OCI-LY1 (cell line): ENCODE results near the gene PDCD1.

ENCODE experiments used
- H2AFZ ChIP-seq: fragments of 200-600 bp; sonication (generic), shearing (Covaris generic); 2 replicates; pipeline ENCODE4 v1.6.0; 2014; ENCODE audit warnings: antibody characterized with exemption, mild to moderate bottlenecking, low read length
- H3F3A ChIP-seq: fragments of 200-600 bp; sonication (generic), shearing (Covaris generic); 2 replicates; pipeline ENCODE4 v1.6.0; 2014; ENCODE audit warnings: mild to moderate bottlenecking, antibody characterized with exemption, low read length, moderate library complexity; ENCODE audit not compliant: insufficient read depth
- H3K27ac ChIP-seq: fragments of 200-600 bp; sonication (generic); 2 replicates; pipeline ENCODE4 v1.5.1; 2014; ENCODE audit warnings: low read length, mixed run types, mild to moderate bottlenecking, low read depth; ENCODE audit not compliant: poor library complexity, severe bottlenecking
- H3K27me3 ChIP-seq: fragments of 200-600 bp; sonication (generic); 2 replicates; pipeline ENCODE4 v1.6.0; 2014; ENCODE audit warnings: antibody characterized with exemption, mild to moderate bottlenecking, low read length, moderate library complexity; ENCODE audit not compliant: insufficient read depth
- H3K36me3 ChIP-seq: fragments of 200-600 bp; sonication (generic); 2 replicates; pipeline ENCODE4 v1.6.1; 2014; ENCODE audit warnings: mild to moderate bottlenecking, antibody characterized with exemption, low read length, moderate library complexity, mixed read lengths; ENCODE audit not compliant: insufficient read depth
- H3K4me1 ChIP-seq: fragments of 200-600 bp; sonication (generic); 2 replicates; pipeline ENCODE4 v1.5.1; 2014; ENCODE audit warnings: mild to moderate bottlenecking, low read length, moderate library complexity; ENCODE audit not compliant: insufficient read depth, severe bottlenecking
- H3K4me2 ChIP-seq: fragments of 200-600 bp; sonication (generic), shearing (Covaris generic); 2 replicates; pipeline ENCODE4 v1.6.1; 2014; ENCODE audit warnings: low read length
- H3K4me3 ChIP-seq: fragments of 200-600 bp; sonication (generic); 2 replicates; pipeline ENCODE4 v1.5.1; 2014; ENCODE audit warnings: low read length, low read depth, mild to moderate bottlenecking, mixed read lengths; ENCODE audit not compliant: poor library complexity, severe bottlenecking
- H3K79me2 ChIP-seq: fragments of 200-600 bp; shearing (Covaris generic); 2 replicates; pipeline ENCODE4 v1.6.1; 2016; ENCODE audit warnings: mixed run types, low read length, mixed read lengths; ENCODE audit not compliant: insufficient read depth
- H3K9ac ChIP-seq: fragments of 200-600 bp; sonication (generic), shearing (Covaris generic); 2 replicates; pipeline ENCODE4 v1.6.1; 2014; ENCODE audit warnings: mild to moderate bottlenecking, low read length, mixed read lengths
- H3K9me2 ChIP-seq: fragments of 200-600 bp; sonication (generic), shearing (Covaris generic); 2 replicates; pipeline ENCODE4 v1.6.1; 2014; ENCODE audit warnings: low read depth, mild to moderate bottlenecking, low read length, mixed read lengths
- H3K9me3 ChIP-seq: fragments of 200-600 bp; shearing (Covaris generic); 2 replicates; pipeline ENCODE4 v1.6.1; 2014; ENCODE audit warnings: low read length, mixed read lengths
- H4K20me1 ChIP-seq: fragments of 200-600 bp; sonication (generic), shearing (Covaris generic); 2 replicates; pipeline ENCODE4 v1.6.0; 2016; ENCODE audit warnings: mild to moderate bottlenecking, low read length; ENCODE audit not compliant: insufficient read depth
- EZH2 ChIP-seq: fragments of 200-600 bp; sonication (generic), shearing (Covaris generic); IDR thresholded peaks from 2 replicates; pipeline ENCODE4 v1.8.0; 2017; ENCODE audit warnings: borderline replicate concordance, mixed run types, mild to moderate bottlenecking, antibody characterized with exemption, low read length, moderate library complexity, mixed read lengths
- TF ChIP-seq, protein P1 (sequence below): fragments of 200-600 bp; sonication (generic), shearing (Covaris generic); IDR thresholded peaks from 2 replicates; pipeline ENCODE4 v1.5.1; 2017; ENCODE audit warnings: mild to moderate bottlenecking, antibody characterized with exemption, low read length, moderate library complexity, mixed read lengths

PDCD1 gene

DNA sequence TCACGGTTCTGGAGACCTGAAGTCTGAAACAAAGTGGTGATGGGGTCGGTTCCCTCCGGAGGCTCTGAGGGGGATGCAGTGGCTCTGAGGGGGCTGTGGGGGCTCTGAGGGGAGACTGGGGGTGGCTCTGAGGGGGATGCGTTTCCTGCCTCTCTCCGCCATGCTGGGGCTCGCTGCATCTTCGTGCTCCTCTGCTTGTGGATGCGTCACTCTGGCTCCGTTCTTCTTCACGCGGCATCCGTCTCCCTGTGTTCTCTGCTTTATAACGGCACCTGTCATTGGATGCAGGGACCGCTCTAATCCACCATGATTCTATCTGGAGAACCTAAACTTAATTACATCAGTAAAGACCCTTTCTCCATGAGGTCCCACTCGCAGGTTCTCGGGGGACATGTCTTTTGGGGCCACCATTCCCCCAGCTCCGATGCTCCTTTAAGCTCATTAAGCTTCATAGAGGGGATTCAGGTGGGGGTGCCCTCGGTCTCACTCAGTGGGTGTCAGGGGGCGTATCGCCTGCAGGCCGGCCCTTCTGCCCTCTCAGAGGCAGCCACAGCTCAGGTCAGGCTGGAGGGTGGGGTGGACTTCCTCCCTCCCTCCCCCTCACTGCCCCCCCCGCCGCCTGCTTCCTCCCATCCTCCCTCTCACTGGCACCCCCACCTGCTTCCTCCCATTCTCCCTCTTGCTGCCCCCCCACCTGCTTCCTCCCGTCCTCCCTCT, 29.3 kb upstream of the PDCD1 start:
- Histone ChIP-seq H3K9ac (no peak overlapping the region), H3F3A (no peaks in the 10 kb centered on the region), H3K27ac (no peak overlapping the region), H3K27me3 (no peaks in the 10 kb centered on the region), H3K4me1 (peaks cover 11% of the 10 kb centered on the region), H3K9me3 (no peaks in the 10 kb centered on the region), H2AFZ (no peak overlapping the region), H3K9me2 (no peaks in the 10 kb centered on the region), H3K4me3 (no peak overlapping the region), H3K79me2 (no peaks in the 10 kb centered on the region), H4K20me1 (no peaks in the 10 kb centered on the region), H3K36me3 (peaks cover 6% of the 10 kb centered on the region; the same call in 1 of the 2 replicates), H3K4me2 (no peak overlapping the region)
- TF ChIP-seq, protein P1, sequence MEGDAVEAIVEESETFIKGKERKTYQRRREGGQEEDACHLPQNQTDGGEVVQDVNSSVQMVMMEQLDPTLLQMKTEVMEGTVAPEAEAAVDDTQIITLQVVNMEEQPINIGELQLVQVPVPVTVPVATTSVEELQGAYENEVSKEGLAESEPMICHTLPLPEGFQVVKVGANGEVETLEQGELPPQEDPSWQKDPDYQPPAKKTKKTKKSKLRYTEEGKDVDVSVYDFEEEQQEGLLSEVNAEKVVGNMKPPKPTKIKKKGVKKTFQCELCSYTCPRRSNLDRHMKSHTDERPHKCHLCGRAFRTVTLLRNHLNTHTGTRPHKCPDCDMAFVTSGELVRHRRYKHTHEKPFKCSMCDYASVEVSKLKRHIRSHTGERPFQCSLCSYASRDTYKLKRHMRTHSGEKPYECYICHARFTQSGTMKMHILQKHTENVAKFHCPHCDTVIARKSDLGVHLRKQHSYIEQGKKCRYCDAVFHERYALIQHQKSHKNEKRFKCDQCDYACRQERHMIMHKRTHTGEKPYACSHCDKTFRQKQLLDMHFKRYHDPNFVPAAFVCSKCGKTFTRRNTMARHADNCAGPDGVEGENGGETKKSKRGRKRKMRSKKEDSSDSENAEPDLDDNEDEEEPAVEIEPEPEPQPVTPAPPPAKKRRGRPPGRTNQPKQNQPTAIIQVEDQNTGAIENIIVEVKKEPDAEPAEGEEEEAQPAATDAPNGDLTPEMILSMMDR: no peak
- no peak for TF ChIP-seq EZH2

DNA sequence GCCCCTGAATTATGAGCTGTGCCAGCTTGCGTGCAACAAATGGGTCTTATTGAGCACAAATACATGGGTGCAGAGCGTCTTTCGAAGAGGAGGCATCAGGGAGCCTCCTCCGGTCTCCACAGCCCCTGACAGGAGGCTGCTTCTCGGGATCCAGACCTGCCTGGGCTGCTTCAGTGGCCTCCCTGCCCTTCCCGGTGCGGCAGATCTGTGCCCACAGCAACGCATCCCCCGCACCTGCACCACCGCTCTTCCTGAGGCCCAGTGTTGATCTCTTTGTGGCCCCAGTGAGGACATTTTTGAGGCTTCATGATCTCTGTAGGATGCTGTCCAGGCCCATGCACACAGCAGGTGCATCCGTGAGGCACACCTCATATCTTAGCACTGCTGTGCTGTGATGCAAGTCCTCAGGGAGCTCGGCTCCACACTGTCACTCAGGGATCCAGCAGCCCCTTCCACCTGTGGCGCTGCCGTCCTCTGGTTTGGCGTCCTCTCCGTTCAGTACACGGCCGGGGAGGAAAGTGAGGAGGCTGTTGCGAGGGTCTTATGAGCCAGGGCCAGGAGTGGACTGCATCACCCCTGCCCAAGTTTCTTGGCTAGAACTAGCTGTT, 28.2 kb upstream of the PDCD1 start:
- Histone ChIP-seq H3K4me1 (peaks cover 22% of the 10 kb centered on the region), H3K79me2 (no peaks in the 10 kb centered on the region)

DNA sequence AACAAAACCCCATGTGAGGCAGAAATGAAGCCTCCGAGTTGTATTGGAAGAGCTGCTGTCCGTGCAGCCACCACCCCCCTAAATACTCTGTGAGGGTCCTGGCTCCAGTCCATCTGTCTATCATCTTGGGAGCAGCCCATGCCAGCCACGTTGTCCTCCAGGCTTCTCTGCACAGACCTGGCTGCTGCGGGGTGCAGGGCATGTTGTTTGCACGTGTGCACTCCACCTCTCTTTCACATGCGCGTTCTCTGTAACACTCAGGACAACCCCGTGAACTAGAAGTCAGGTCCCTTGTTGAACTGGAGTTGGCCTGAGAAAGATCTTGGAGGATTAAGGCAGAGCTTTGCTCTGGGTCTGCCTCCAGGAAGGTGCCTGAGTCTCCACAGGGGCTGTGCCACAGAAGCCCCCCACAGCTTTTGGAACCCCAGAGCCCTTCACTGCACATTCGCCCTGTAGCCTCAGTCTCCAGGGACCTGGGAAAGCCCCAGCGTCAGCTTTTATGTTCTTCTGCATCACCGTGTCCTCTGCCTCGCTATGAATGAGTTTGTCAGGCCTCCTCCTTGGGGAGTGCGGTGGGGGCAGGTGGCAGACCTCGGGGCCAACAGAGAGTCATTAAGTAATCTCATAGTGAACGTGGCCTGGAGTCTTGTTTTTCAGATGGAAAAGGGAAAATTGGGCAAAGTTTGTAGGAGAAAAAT, 27.4 kb upstream of the PDCD1 start:
- peak overlapping the region; percentile 7; the same call in 1 of the 2 replicates for H3K4me2 ChIP-seq
- TF ChIP-seq, protein P1: no peak
- TF ChIP-seq EZH2: no peak

More for the DNA sequence above, 28.2 kb upstream of the PDCD1 start:
- Histone ChIP-seq H3K9ac (no peak overlapping the region), H3K4me2 (no peak overlapping the region), H3K9me3 (no peaks in the 10 kb centered on the region), H3K36me3 (peaks cover 6% of the 10 kb centered on the region; the same call in 1 of the 2 replicates), H3K27ac (no peak overlapping the region), H2AFZ (no peak overlapping the region), H3F3A (no peaks in the 10 kb centered on the region), H3K9me2 (no peaks in the 10 kb centered on the region), H3K4me3 (no peak overlapping the region), H4K20me1 (no peaks in the 10 kb centered on the region), H3K27me3 (no peaks in the 10 kb centered on the region)
- TF ChIP-seq, protein P1: no peak
- no peak for TF ChIP-seq EZH2

More for the DNA sequence above, 27.4 kb upstream of the PDCD1 start:
- H3K9ac ChIP-seq: no peak overlapping the region
- H3K79me2 ChIP-seq: no peaks in the 10 kb centered on the region
- H3K9me3 ChIP-seq: no peaks in the 10 kb centered on the region
- H3K9me2 ChIP-seq: no peaks in the 10 kb centered on the region
- no peaks in the 10 kb centered on the region for H3F3A ChIP-seq
- no peak overlapping the region for H2AFZ ChIP-seq
- no peak overlapping the region for H3K27ac ChIP-seq
- H3K27me3 ChIP-seq: no peaks in the 10 kb centered on the region
- H4K20me1 ChIP-seq: no peaks in the 10 kb centered on the region
- peaks cover 6% of the 10 kb centered on the region; the same call in 1 of the 2 replicates for H3K36me3 ChIP-seq
- H3K4me3 ChIP-seq: no peak overlapping the region
- H3K4me1 ChIP-seq: peaks cover 24% of the 10 kb centered on the region
